B cell (primary cell): ENCODE data around the gene DIS3L2. TPM values are rescaled to one million over a fixed set of nuclear protein-coding genes. Genes with fewer than 3 reads are reported as not detected.

Experiments
- ATAC-seq: fragments of 200-7000 bp; cut with Tn5 transposase; one replicate; pipeline ENCODE4 v1.10.0; 2021; ENCODE audit warnings: low read depth, mild to moderate bottlenecking, moderate number of reproducible peaks, moderate library complexity
- CTCF ChIA-PET: fragments of 350-600 bp; sonication (Branson Sonifier 250); formaldehyde crosslinking; loops from one replicate; lab custom pipeline; 2021; ENCODE audit warnings: antibody characterized with exemption, inconsistent platforms; lab: Charles Lee
- POLR2A ChIA-PET: fragments of 350-600 bp; sonication (Branson Sonifier 250); formaldehyde crosslinking; loops from one replicate; lab custom pipeline; 2021; ENCODE audit warnings: antibody characterized with exemption; lab: Charles Lee
- DNase-seq: peaks from one replicate; pipeline ENCODE4 v3.0.0; 2013
- H2AFZ ChIP-seq: 2 replicates; pipeline ENCODE4 v1.6.1; 2012; ENCODE audit warnings: mild to moderate bottlenecking, low read depth, low read length; ENCODE audit not compliant: insufficient read depth, poor library complexity, severe bottlenecking
- H3K27ac ChIP-seq, 2 donors: 1 replicate in 1 of 2; 2 replicates in 1 of 2; pipeline ENCODE4 v1.5.1; 2012 to 2013; ENCODE audit warnings: low read length in 2 of 2, mild to moderate bottlenecking in 2 of 2, moderate library complexity in 1 of 2
- H3K27me3 ChIP-seq, 4 experiments: fragments of 200-600 bp in 1 of 4; sonication (generic) in 1 of 4; replicated peaks in 1 of 4; 1 replicate in 2 of 4; 2 replicates in 2 of 4; pipeline versions ENCODE4 v1.6.1 to v1.7.0; 2013 to 2016; ENCODE audit warnings: low read length in 3 of 4, mild to moderate bottlenecking in 2 of 4, mixed read lengths in 1 of 4, moderate library complexity in 1 of 4; ENCODE audit not compliant: insufficient read depth in 4 of 4, control insufficient read depth in 3 of 4; ENCODE audit errors: control extremely low read depth in 1 of 4
- H3K36me3 ChIP-seq, 2 experiments: replicated peaks in 1 of 2; 1 replicate in 1 of 2; 2 replicates in 1 of 2; pipeline versions ENCODE4 v1.6.1 to v1.7.1; 2013; ENCODE audit warnings: low read length in 1 of 2; ENCODE audit not compliant: insufficient read depth in 2 of 2, control insufficient read depth in 1 of 2; ENCODE audit errors: control extremely low read depth in 1 of 2, extremely low read depth in 1 of 2
- H3K4me1 ChIP-seq, 2 donors: fragments of 200-600 bp in 1 of 2; sonication (generic) in 1 of 2; 1 replicate in 1 of 2; 2 replicates in 1 of 2; pipeline versions ENCODE4 v1.5.1 to v1.6.1; 2013 to 2017; ENCODE audit warnings: low read length in 2 of 2; ENCODE audit not compliant: control insufficient read depth in 2 of 2, insufficient read depth in 2 of 2
- H3K4me2 ChIP-seq: replicated peaks from 2 replicates; pipeline ENCODE3; 2012; ENCODE audit warnings: mild to moderate bottlenecking, low read depth, low read length; ENCODE audit not compliant: poor library complexity, severe bottlenecking
- H3K4me3 ChIP-seq, 5 experiments: fragments of 200-600 bp in 1 of 5; sonication (generic) in 1 of 5; 1 replicate in 3 of 5; 2 replicates in 2 of 5; pipeline versions ENCODE4 v1.5.1 to v1.7.0; 2011 to 2016; ENCODE audit warnings: low read length in 4 of 5, mild to moderate bottlenecking in 4 of 5, low read depth in 2 of 5, control low read depth in 1 of 5, moderate library complexity in 1 of 5; ENCODE audit not compliant: insufficient read depth in 1 of 5; ENCODE audit errors: control extremely low read depth in 1 of 5, extremely low read depth in 1 of 5
- H3K79me2 ChIP-seq: fragments of 200-600 bp; sonication (generic); one replicate; pipeline ENCODE4 v1.6.0; 2016; ENCODE audit warnings: low read length; ENCODE audit not compliant: control insufficient read depth, insufficient read depth
- H3K9ac ChIP-seq: fragments of 200-600 bp; sonication (generic); 2 replicates; pipeline ENCODE4 v1.6.1; 2017; ENCODE audit warnings: mild to moderate bottlenecking, low read length, moderate library complexity
- H3K9me3 ChIP-seq, 3 donors: one replicate each; pipeline versions ENCODE4 v1.6.1 to v1.7.1; 2013; ENCODE audit warnings: low read length in 2 of 3; ENCODE audit not compliant: control insufficient read depth in 2 of 3, insufficient read depth in 1 of 3; ENCODE audit errors: control extremely low read depth in 1 of 3
- H4K20me1 ChIP-seq: 2 replicates; pipeline ENCODE4 v1.6.0; 2012; ENCODE audit warnings: mild to moderate bottlenecking, low read length; ENCODE audit not compliant: insufficient read depth, control insufficient read depth, poor library complexity, severe bottlenecking
- H3K27ac Mint-ChIP-seq: one replicate; pipeline ENCODE4 v1.8.0; 2021; ENCODE audit warnings: mixed read lengths
- H3K27me3 Mint-ChIP-seq: one replicate; pipeline ENCODE4 v1.8.0; 2021; ENCODE audit warnings: mixed read lengths
- H3K4me1 Mint-ChIP-seq: one replicate; pipeline ENCODE4 v1.8.0; 2021; ENCODE audit warnings: mixed read lengths
- H3K4me3 Mint-ChIP-seq: one replicate; pipeline ENCODE4 v1.8.0; 2021; ENCODE audit warnings: mixed read lengths
- H3K9me3 Mint-ChIP-seq: one replicate; pipeline ENCODE4 v1.8.0; 2022; ENCODE audit warnings: mixed read lengths; ENCODE audit not compliant: insufficient read depth
- EZH2 ChIP-seq: IDR thresholded peaks from 2 replicates; pipeline ENCODE4 v1.6.1; 2012; ENCODE audit warnings: borderline replicate concordance, low read depth, mild to moderate bottlenecking, moderate library complexity, low read length; ENCODE audit not compliant: insufficient read depth, poor library complexity, severe bottlenecking
- WGBS: methylation state at CpG from one replicate; pipeline ENCODE4 v1.1.5; 2013; ENCODE audit warnings: missing lambda C conversion rate; ENCODE audit not compliant: insufficient coverage; 5-methylcytosine and 5-hydroxymethylcytosine counted together
- intact Hi-C: fragments of 100-400 bp; cut with micrococcal nuclease; formaldehyde crosslinking; loops from one replicate; pipeline ENCODE4 v1.10.0; 2022
- polyA plus RNA-seq: library from polyadenylated mRNA; depleted of rRNA; stranded (reverse); fragments of >200 nt; gene quantifications from 2 replicates; pipeline ENCODE4 v1.2.3, GENCODE V29; 2012
- total RNA-seq, 2 donors: library from RNA; stranded (reverse); fragments of 120-200 nt in 1 of 2; gene quantifications; 1 replicate in 1 of 2; 2 replicates in 1 of 2; pipeline versions ENCODE4 v1.2.3 to v1.2.4, GENCODE V29; 2013 to 2022
- TF ChIP-seq, protein P1 (sequence below): fragments of 200-600 bp; IDR thresholded peaks from one replicate; pipeline ENCODE4 v1.8.0; 2022; ENCODE audit warnings: antibody characterized with exemption, mild to moderate bottlenecking

The DIS3L2 gene
- total and polyA plus RNA-seq, 2 donors (not counting 1 experiment from before 2014, with no cell fraction given) = 34.5 to 70.1 TPM

- ATAC-seq (no peak), DNase-seq (no peak)
- H3K4me3 Mint-ChIP-seq = no peak overlapping the region
- Histone ChIP-seq H3K79me2 (no peaks in the 10 kb centered on the region), H3K27me3 (no peaks in the 10 kb centered on the region), H2AFZ (no peak overlapping the region), H4K20me1 (no peaks in the 10 kb centered on the region), H3K4me1 (no peaks in the 10 kb centered on the region), H3K27ac (no peak overlapping the region), H3K9me3 (peaks cover 0 to 7% (median 4%) of the 10 kb centered on the region in 3 donors), H3K36me3 (peaks cover 0 to 21% of the 10 kb centered on the region in 2 experiments), H3K9ac (no peak overlapping the region), H3K4me3 (no peak overlapping the region), H3K4me2 (no peak overlapping the region)
- TF ChIP-seq EZH2 = no peak
- TF ChIP-seq, protein P1, sequence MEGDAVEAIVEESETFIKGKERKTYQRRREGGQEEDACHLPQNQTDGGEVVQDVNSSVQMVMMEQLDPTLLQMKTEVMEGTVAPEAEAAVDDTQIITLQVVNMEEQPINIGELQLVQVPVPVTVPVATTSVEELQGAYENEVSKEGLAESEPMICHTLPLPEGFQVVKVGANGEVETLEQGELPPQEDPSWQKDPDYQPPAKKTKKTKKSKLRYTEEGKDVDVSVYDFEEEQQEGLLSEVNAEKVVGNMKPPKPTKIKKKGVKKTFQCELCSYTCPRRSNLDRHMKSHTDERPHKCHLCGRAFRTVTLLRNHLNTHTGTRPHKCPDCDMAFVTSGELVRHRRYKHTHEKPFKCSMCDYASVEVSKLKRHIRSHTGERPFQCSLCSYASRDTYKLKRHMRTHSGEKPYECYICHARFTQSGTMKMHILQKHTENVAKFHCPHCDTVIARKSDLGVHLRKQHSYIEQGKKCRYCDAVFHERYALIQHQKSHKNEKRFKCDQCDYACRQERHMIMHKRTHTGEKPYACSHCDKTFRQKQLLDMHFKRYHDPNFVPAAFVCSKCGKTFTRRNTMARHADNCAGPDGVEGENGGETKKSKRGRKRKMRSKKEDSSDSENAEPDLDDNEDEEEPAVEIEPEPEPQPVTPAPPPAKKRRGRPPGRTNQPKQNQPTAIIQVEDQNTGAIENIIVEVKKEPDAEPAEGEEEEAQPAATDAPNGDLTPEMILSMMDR = no peak
- H3K4me1 Mint-ChIP-seq = no peaks in the 10 kb centered on the region
- peaks cover 6% of the 10 kb centered on the region for H3K9me3 Mint-ChIP-seq
- ChIA-PET CTCF (interaction anchor here (0.7 kb wide), 1 partner anchor 17 kb away, joined by 3 read pairs; no protein-coding TSS in a partner anchor), POLR2A (no interaction called here)
- no peaks in the 10 kb centered on the region for H3K27me3 Mint-ChIP-seq
- intact Hi-C loops = no loop called here
- WGBS = 85% methylated on average over 8 of the region's 8 CpGs
- no peak overlapping the region for H3K27ac Mint-ChIP-seq
Observed at GRCh38 chr2:232276084-232276732, 314.7 kb downstream of the DIS3L2 start.

GRCh38 chr2:232276733-232277313 lies 315.3 kb downstream of the DIS3L2 start:
- no peaks in the 10 kb centered on the region for H3K27me3 ChIP-seq
- no peaks in the 10 kb centered on the region for H3K4me1 ChIP-seq
- Mint-ChIP-seq H3K27ac (no peak overlapping the region), H3K27me3 (no peaks in the 10 kb centered on the region), H3K9me3 (peaks cover 6% of the 10 kb centered on the region), H3K4me1 (no peaks in the 10 kb centered on the region), H3K4me3 (no peak overlapping the region)
- no peak overlapping the region for H3K9ac ChIP-seq
- POLR2A ChIA-PET = no interaction called here
- peaks cover 0 to 7% (median 4%) of the 10 kb centered on the region in 3 donors for H3K9me3 ChIP-seq
- peaks cover 0 to 17% of the 10 kb centered on the region in 2 experiments for H3K36me3 ChIP-seq
- DNase-seq (no peak), ATAC-seq (no peak)
- 98% methylated on average over 7 of the region's 8 CpGs for WGBS
- CTCF ChIA-PET = interaction anchor here (0.7 kb wide), 1 partner anchor 17 kb away, joined by 3 read pairs; no protein-coding TSS in a partner anchor
- TF ChIP-seq, protein P1 = no peak
- no peak for TF ChIP-seq EZH2
- no peaks in the 10 kb centered on the region for H4K20me1 ChIP-seq
- no peaks in the 10 kb centered on the region for H3K79me2 ChIP-seq
- H3K4me3 ChIP-seq = no peak overlapping the region
- H2AFZ ChIP-seq = no peak overlapping the region
- no peak overlapping the region for H3K27ac ChIP-seq
- intact Hi-C loops = no loop called here
- no peak overlapping the region for H3K4me2 ChIP-seq
